ENCODE results near the gene BSDC1. TPM values are rescaled to one million over a fixed set of nuclear protein-coding genes. Genes with fewer than 3 reads are reported as not detected.

Gene BSDC1
- total RNA-seq, 1 donor from 2014 or later: 71.9 TPM

- Mint-ChIP-seq H3K36me3 (ENCODE audit: low read depth, unreplicated experiment) (peaks cover 10% of the 10 kb centered on the region), H3K27me3 (ENCODE audit: low read depth, unreplicated experiment) (no peaks in the 10 kb centered on the region), H3K27ac (ENCODE audit: unreplicated experiment) (no peak overlapping the region), H3K4me1 (ENCODE audit: low read depth, unreplicated experiment) (no peaks in the 10 kb centered on the region), H3K9me3 (ENCODE audit: unreplicated experiment) (no peaks in the 10 kb centered on the region), H3K4me3 (ENCODE audit: unreplicated experiment) (no peak overlapping the region)
- Histone ChIP-seq H3K9me3 (ENCODE audit: insufficient read depth, low read depth, low read length) (no peaks in the 10 kb centered on the region), H3K4me3 (ENCODE audit: insufficient read depth, low read depth, low read length) (no peak overlapping the region), H3K79me2 (ENCODE audit: insufficient read depth, low read length) (peaks cover 26% of the 10 kb centered on the region), H3K4me1 (ENCODE audit: insufficient read depth, low read length) (no peaks in the 10 kb centered on the region), H3K9ac (ENCODE audit: low read length) (no peak overlapping the region), H2AFZ (ENCODE audit: low read depth, low read length) (no peak overlapping the region), H3K4me2 (ENCODE audit: low read length) (no peak overlapping the region), H3K27me3 (ENCODE audit: insufficient read depth, low read length) (no peaks in the 10 kb centered on the region), H4K20me1 (ENCODE audit: insufficient read depth, low read length) (peaks cover 17% of the 10 kb centered on the region), H3K27ac (ENCODE audit: low read depth, low read length) (no peak overlapping the region), H3K36me3 (ENCODE audit: insufficient read depth, low read length) (peaks cover 20% of the 10 kb centered on the region)
- DNase-seq (ENCODE audit: low read depth) (no peak), FAIRE-seq (no peak)
- no peak for TF ChIP-seq CTCF (IDR thresholded peaks at IDR 0.05; ENCODE audit: insufficient read depth, low read depth, low read length)
- TF ChIP-seq EZH2 (IDR thresholded peaks at IDR 0.05; ENCODE audit: insufficient read depth, low read length): no peak
Observed at GRCh38 chr1:32316903-32317277, 77.4 kb downstream of the BSDC1 start.

Other genes with a start within 250 kb of the BSDC1 start
- gene TXLNA, start 214.8 kb downstream of the BSDC1 start, total RNA-seq: 65.8 and 66.6 TPM in 2 replicates
- 16.0 and 19.2 TPM in 2 replicates for gene CCDC28B, start 193.8 kb downstream of the BSDC1 start, total RNA-seq
- 0.87 and 1.0 TPM in 2 replicates for gene IQCC, start 188.8 kb downstream of the BSDC1 start, total RNA-seq
- gene DCDC2B, start 185.4 kb downstream of the BSDC1 start, total RNA-seq: not detected in 2 replicates
- 16.7 and 17.3 TPM in 2 replicates for gene TMEM234, start 172.1 kb downstream of the BSDC1 start, total RNA-seq
- 173 and 184 TPM in 2 replicates for gene EIF3I, start 172.0 kb downstream of the BSDC1 start, total RNA-seq
- 0.64 and 0.75 TPM in 2 replicates for gene FAM167B, start 147.2 kb downstream of the BSDC1 start, total RNA-seq
- 0.30 TPM in 1 of 2 replicates, not detected in the other for gene LCK, start 143.2 kb downstream of the BSDC1 start, total RNA-seq
- 94.1 and 99.6 TPM in 2 replicates for gene HDAC1, start 102.4 kb downstream of the BSDC1 start, total RNA-seq
- gene MARCKSL1, start 58.2 kb downstream of the BSDC1 start, total RNA-seq: 185 and 213 TPM in 2 replicates
- gene FAM229A, start 32.0 kb downstream of the BSDC1 start, total RNA-seq: 3.5 and 4.2 TPM in 2 replicates
- gene TSSK3, start 31.9 kb downstream of the BSDC1 start, total RNA-seq: 0.32 and 0.87 TPM in 2 replicates
- 0.12 and 0.18 TPM in 2 replicates for gene ZBTB8B, start 70.6 kb upstream of the BSDC1 start, total RNA-seq
- 5.2 and 5.6 TPM in 2 replicates for gene ZBTB8A, start 145.0 kb upstream of the BSDC1 start, total RNA-seq